ENCODE data around the gene KRAS. TPM values are rescaled to one million over a fixed set of nuclear protein-coding genes. Genes with fewer than 3 reads are reported as not detected.

The KRAS gene
- total and polyA plus RNA-seq, 4 donors, result 6.2 to 33.0 (median 14.1) TPM

DNA sequence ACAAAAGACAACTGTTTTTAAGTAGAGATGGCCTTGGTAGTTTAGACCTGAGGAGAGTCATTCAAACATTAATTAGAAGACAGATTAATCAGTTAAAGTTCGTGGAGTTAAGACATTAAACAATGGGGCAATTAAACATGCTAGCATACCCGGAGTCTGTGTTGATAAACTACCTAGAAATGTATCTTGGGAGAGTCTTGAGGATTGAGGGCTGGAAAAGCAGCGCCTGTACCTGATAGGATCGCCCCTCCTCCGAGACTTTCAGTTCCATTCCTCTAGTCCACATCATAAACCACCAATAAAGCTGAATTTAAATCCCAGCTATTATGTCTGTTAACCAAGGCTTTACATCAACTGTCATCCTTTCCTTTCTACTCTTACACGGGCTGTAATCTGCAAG lies 1.0 kb upstream of the KRAS start:
- Histone ChIP-seq H3K4me1 (ENCODE audit: control insufficient read depth in 4 of 4, insufficient read depth in 4 of 4, low read length in 3 of 4) (peaks cover 6 to 27% (median 14%) of the 10 kb centered on the region in 4 donors), H3K27ac (ENCODE audit: low read depth in 1 of 2, low read length in 2 of 2) (peak overlapping the region; percentile 93 to 94), H3K27me3 (ENCODE audit: control insufficient read depth in 4 of 4, insufficient read depth in 4 of 4, low read length in 3 of 4) (no peaks in the 10 kb centered on the region), H3K9me3 (ENCODE audit: control insufficient read depth in 4 of 4, low read length in 3 of 4) (no peaks in the 10 kb centered on the region), H3K36me3 (ENCODE audit: control insufficient read depth in 4 of 4, insufficient read depth in 3 of 4, low read depth in 1 of 4, low read length in 3 of 4) (no peaks in the 10 kb centered on the region), H3K4me3 (ENCODE audit: low read depth in 1 of 3, low read length in 3 of 3) (peak overlapping the region; percentile 67 to 99 (median 77)), H3K9ac (ENCODE audit: low read depth in 1 of 2, low read length in 2 of 2) (peak overlapping the region; percentile 68 to 90)
- WGBS, result 64% methylated on average over 6 of the region's 6 CpGs
- no peak for TF ChIP-seq JUND (IDR thresholded peaks at IDR 0.05)
- no peak for TF ChIP-seq EGR1 (IDR thresholded peaks at IDR 0.05; ENCODE audit: low read depth in 2 of 2)
- TF ChIP-seq FOXA1 (IDR thresholded peaks at IDR 0.05), result no peak
- TF ChIP-seq, protein P1, sequence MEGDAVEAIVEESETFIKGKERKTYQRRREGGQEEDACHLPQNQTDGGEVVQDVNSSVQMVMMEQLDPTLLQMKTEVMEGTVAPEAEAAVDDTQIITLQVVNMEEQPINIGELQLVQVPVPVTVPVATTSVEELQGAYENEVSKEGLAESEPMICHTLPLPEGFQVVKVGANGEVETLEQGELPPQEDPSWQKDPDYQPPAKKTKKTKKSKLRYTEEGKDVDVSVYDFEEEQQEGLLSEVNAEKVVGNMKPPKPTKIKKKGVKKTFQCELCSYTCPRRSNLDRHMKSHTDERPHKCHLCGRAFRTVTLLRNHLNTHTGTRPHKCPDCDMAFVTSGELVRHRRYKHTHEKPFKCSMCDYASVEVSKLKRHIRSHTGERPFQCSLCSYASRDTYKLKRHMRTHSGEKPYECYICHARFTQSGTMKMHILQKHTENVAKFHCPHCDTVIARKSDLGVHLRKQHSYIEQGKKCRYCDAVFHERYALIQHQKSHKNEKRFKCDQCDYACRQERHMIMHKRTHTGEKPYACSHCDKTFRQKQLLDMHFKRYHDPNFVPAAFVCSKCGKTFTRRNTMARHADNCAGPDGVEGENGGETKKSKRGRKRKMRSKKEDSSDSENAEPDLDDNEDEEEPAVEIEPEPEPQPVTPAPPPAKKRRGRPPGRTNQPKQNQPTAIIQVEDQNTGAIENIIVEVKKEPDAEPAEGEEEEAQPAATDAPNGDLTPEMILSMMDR (IDR thresholded peaks at IDR 0.05; ENCODE audit: low read depth, low read length, missing input control), result no peak
- TF ChIP-seq YY1 (IDR thresholded peaks at IDR 0.05), result no peak
- TF ChIP-seq, protein P2, sequence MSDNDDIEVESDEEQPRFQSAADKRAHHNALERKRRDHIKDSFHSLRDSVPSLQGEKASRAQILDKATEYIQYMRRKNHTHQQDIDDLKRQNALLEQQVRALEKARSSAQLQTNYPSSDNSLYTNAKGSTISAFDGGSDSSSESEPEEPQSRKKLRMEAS (IDR thresholded peaks at IDR 0.05), result no peak
- TF ChIP-seq, protein P3, sequence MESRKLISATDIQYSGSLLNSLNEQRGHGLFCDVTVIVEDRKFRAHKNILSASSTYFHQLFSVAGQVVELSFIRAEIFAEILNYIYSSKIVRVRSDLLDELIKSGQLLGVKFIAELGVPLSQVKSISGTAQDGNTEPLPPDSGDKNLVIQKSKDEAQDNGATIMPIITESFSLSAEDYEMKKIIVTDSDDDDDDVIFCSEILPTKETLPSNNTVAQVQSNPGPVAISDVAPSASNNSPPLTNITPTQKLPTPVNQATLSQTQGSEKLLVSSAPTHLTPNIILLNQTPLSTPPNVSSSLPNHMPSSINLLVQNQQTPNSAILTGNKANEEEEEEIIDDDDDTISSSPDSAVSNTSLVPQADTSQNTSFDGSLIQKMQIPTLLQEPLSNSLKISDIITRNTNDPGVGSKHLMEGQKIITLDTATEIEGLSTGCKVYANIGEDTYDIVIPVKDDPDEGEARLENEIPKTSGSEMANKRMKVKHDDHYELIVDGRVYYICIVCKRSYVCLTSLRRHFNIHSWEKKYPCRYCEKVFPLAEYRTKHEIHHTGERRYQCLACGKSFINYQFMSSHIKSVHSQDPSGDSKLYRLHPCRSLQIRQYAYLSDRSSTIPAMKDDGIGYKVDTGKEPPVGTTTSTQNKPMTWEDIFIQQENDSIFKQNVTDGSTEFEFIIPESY (IDR thresholded peaks at IDR 0.05), result no peak
- TF ChIP-seq, protein P4, sequence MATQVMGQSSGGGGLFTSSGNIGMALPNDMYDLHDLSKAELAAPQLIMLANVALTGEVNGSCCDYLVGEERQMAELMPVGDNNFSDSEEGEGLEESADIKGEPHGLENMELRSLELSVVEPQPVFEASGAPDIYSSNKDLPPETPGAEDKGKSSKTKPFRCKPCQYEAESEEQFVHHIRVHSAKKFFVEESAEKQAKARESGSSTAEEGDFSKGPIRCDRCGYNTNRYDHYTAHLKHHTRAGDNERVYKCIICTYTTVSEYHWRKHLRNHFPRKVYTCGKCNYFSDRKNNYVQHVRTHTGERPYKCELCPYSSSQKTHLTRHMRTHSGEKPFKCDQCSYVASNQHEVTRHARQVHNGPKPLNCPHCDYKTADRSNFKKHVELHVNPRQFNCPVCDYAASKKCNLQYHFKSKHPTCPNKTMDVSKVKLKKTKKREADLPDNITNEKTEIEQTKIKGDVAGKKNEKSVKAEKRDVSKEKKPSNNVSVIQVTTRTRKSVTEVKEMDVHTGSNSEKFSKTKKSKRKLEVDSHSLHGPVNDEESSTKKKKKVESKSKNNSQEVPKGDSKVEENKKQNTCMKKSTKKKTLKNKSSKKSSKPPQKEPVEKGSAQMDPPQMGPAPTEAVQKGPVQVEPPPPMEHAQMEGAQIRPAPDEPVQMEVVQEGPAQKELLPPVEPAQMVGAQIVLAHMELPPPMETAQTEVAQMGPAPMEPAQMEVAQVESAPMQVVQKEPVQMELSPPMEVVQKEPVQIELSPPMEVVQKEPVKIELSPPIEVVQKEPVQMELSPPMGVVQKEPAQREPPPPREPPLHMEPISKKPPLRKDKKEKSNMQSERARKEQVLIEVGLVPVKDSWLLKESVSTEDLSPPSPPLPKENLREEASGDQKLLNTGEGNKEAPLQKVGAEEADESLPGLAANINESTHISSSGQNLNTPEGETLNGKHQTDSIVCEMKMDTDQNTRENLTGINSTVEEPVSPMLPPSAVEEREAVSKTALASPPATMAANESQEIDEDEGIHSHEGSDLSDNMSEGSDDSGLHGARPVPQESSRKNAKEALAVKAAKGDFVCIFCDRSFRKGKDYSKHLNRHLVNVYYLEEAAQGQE (IDR thresholded peaks at IDR 0.05), result no peak
- TF ChIP-seq HNF4A (conservative IDR thresholded peaks at IDR 0.05), result no peak
- TF ChIP-seq TAF1 (conservative IDR thresholded peaks at IDR 0.05), result no peak
- TF ChIP-seq FOXA2 (IDR thresholded peaks at IDR 0.05), result no peak
- TF ChIP-seq HNF4G (IDR thresholded peaks at IDR 0.05), result no peak
- TF ChIP-seq RXRA (IDR thresholded peaks at IDR 0.05), result no peak
- no peak for DNase-seq (ENCODE audit: low spot score)

DNA sequence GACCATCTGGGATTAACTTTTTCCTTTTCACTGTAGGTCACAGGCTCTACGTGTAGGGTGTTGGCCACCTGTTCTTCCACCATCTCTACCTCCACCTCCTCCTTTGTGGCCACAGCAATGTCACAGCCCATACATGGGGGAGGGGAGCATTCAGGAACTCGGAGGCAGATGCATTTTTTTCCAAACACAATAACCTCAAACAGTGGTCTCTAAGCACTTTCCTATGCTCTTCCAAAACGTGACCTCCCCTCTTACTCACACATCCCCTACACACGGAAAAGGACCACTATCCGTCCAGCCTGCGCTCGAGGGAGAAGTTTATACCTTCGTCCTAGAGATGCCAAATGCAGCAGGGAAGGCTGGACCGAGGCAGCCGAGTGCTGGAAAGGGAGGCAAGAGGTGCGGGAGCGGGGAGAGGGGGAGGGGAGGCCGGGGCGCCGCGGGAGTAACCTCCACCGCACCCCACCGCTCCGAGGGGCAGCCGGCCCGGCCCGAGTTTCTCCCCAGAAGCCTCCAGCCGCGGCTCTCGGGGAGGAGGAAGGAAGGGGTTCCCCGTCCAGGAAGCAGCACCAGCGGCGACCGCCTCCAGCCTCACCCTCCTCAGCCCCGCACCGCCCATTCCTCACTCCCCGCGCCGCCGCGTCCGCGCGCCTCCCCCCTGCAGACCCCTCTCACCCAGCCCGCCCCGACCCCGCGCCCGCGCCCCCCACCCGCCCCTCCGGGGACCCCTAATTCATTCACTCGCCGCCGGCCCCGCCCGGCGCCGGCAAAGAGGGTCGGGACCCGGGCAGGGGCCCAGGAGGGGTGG lies 594 bp downstream of the KRAS start:
- Histone ChIP-seq H3K27me3 (ENCODE audit: control insufficient read depth in 4 of 4, insufficient read depth in 4 of 4, low read length in 3 of 4) (no peaks in the 10 kb centered on the region), H3K36me3 (ENCODE audit: control insufficient read depth in 4 of 4, insufficient read depth in 3 of 4, low read depth in 1 of 4, low read length in 3 of 4) (no peaks in the 10 kb centered on the region), H3K9ac (ENCODE audit: low read depth in 1 of 2, low read length in 2 of 2) (peak overlapping the region; percentile 56 to 89), H3K9me3 (ENCODE audit: control insufficient read depth in 4 of 4, low read length in 3 of 4) (no peaks in the 10 kb centered on the region), H3K27ac (ENCODE audit: low read depth in 1 of 2, low read length in 2 of 2) (peak overlapping the region; percentile 93 to 94), H3K4me3 (ENCODE audit: low read depth in 1 of 3, low read length in 3 of 3) (peak overlapping the region; percentile 70 to 99 (median 74)), H3K4me1 (ENCODE audit: control insufficient read depth in 4 of 4, insufficient read depth in 4 of 4, low read length in 3 of 4) (peaks cover 2 to 15% (median 5%) of the 10 kb centered on the region in 4 donors)
- under 1% methylated on average over 56 of the region's 56 CpGs for whole genome bisulfite sequencing
- peak; percentile 63 for DNase-seq (ENCODE audit: low spot score)
- no peak for TF ChIP-seq FOXA1 (IDR thresholded peaks at IDR 0.05)
- TF ChIP-seq RAD21 (IDR thresholded peaks at IDR 0.05), result peak in 1 of 2 donors; percentile 26

Measured in liver (tissue), 9 donors.